ENCODE results near the gene TMEM255B. TPM values are rescaled to one million over a fixed set of nuclear protein-coding genes. Genes with fewer than 3 reads are reported as not detected.

TMEM255B gene
- total RNA-seq, 2 experiments from 2014 or later: 1.7 to 1.8 TPM

GRCh38 chr13:113785051-113786010 lies 26.3 kb downstream of the TMEM255B start:
- no peak overlapping the region for H3K4me3 Mint-ChIP-seq
- no peak overlapping the region for H3K27ac Mint-ChIP-seq
- peak; percentile 59 for DNase-seq
- H3K36me3 Mint-ChIP-seq (ENCODE audit: low read depth): no peaks in the 10 kb centered on the region
- peak; percentile 53 for ATAC-seq
- H3K9me3 Mint-ChIP-seq: no peaks in the 10 kb centered on the region
- H3K4me1 Mint-ChIP-seq (ENCODE audit: low read depth): peaks cover 3% of the 10 kb centered on the region
- TF ChIP-seq, protein P1, sequence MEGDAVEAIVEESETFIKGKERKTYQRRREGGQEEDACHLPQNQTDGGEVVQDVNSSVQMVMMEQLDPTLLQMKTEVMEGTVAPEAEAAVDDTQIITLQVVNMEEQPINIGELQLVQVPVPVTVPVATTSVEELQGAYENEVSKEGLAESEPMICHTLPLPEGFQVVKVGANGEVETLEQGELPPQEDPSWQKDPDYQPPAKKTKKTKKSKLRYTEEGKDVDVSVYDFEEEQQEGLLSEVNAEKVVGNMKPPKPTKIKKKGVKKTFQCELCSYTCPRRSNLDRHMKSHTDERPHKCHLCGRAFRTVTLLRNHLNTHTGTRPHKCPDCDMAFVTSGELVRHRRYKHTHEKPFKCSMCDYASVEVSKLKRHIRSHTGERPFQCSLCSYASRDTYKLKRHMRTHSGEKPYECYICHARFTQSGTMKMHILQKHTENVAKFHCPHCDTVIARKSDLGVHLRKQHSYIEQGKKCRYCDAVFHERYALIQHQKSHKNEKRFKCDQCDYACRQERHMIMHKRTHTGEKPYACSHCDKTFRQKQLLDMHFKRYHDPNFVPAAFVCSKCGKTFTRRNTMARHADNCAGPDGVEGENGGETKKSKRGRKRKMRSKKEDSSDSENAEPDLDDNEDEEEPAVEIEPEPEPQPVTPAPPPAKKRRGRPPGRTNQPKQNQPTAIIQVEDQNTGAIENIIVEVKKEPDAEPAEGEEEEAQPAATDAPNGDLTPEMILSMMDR (IDR thresholded peaks at IDR 0.05): no peak
- ChIA-PET POLR2A (no interaction called here), CTCF (no interaction called here)
- H3K27me3 Mint-ChIP-seq: peaks cover 7% of the 10 kb centered on the region
- intact Hi-C loops (cut with micrococcal nuclease): no loop called here

- Mint-ChIP-seq H3K4me1 (ENCODE audit: low read depth) (peaks cover 3% of the 10 kb centered on the region), H3K27me3 (peaks cover 7% of the 10 kb centered on the region), H3K4me3 (no peak overlapping the region), H3K9me3 (no peaks in the 10 kb centered on the region), H3K36me3 (ENCODE audit: low read depth) (no peaks in the 10 kb centered on the region), H3K27ac (no peak overlapping the region)
- intact Hi-C loops (cut with micrococcal nuclease): no loop called here
- DNase-seq: no peak
- POLR2A ChIA-PET: no interaction called here
- CTCF ChIA-PET: no interaction called here
- TF ChIP-seq, protein P1 (IDR thresholded peaks at IDR 0.05): no peak
- ATAC-seq: no peak
These were observed 27.3 kb downstream of the TMEM255B start for GRCh38 chr13:113786262-113786841.

DNA sequence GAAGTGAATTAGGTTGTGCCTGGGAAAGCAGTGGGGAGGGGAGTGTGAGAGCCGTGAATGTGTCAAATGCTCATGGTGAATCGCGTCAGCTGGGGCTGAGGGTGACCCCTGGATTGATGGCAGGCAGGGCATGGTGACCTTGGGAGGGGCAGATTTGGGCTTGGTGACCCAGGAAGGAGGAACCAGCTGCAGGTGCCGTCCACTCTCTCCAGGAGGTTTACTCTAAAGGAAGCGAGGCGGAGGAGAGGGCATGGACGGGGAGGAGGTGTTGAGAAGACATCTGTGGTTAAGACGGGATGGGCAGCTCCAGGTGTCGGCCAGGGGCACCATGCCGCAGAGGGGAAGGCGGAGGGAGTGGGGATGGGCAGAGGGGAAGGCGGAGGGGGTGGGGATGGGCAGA lies 28.7 kb downstream of the TMEM255B start:
- Mint-ChIP-seq H3K9me3 (no peaks in the 10 kb centered on the region), H3K4me1 (ENCODE audit: low read depth) (peaks cover 3% of the 10 kb centered on the region), H3K27ac (no peak overlapping the region), H3K36me3 (ENCODE audit: low read depth) (no peaks in the 10 kb centered on the region), H3K27me3 (peaks cover 8% of the 10 kb centered on the region), H3K4me3 (no peak overlapping the region)
- ATAC-seq (no peak), DNase-seq (no peak)
- TF ChIP-seq, protein P1 (IDR thresholded peaks at IDR 0.05): no peak
- ChIA-PET POLR2A (no interaction called here), CTCF (no interaction called here)
- intact Hi-C loops (cut with micrococcal nuclease): no loop called here

DNA sequence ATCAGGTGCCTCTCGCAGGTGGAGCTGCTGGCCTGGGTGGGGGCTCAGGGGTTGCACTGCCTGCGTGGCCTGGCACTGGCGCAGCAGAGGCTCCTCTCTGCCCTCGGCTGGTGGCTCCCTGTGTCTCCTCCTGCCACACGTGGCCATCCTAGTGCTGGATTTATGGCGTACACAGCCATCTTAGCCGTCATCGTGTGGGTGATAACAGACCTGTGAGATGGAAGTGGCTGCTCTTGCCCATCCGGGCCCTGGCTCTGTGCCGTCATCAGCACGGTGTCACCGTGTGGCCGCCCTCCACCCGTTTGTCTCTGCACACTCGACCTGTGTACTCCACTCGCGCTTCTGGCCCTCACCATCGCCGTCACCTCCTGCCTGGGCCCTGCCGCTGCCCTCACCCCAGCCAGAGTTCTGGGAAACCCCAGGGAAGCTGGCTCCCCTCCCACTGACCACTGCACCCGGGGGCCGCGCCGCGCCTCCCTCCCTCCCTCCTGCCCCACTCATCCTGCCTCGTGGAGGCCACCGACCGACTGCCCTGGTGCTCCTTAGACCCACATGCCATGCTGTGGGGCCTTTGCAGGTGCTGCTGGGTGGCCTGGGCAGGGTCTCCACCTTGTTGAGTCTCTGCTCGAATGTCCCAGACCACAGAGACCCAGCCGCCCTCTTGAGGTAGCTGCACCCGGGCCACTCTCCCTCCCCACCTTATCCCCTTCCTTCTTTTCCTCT lies 29.5 kb downstream of the TMEM255B start:
- ChIA-PET POLR2A (no interaction called here), CTCF (no interaction called here)
- no peaks in the 10 kb centered on the region for H3K9me3 Mint-ChIP-seq
- peaks cover 5% of the 10 kb centered on the region for H3K27me3 Mint-ChIP-seq
- ATAC-seq (no peak), DNase-seq (no peak)
- peaks cover 3% of the 10 kb centered on the region for H3K4me1 Mint-ChIP-seq (ENCODE audit: low read depth)
- no peak overlapping the region for H3K27ac Mint-ChIP-seq
- no peak overlapping the region for H3K4me3 Mint-ChIP-seq
- intact Hi-C loops (cut with micrococcal nuclease): no loop called here
- H3K36me3 Mint-ChIP-seq (ENCODE audit: low read depth): no peaks in the 10 kb centered on the region
- TF ChIP-seq, protein P1 (IDR thresholded peaks at IDR 0.05): no peak
